Stomach (tissue), 4 donors: Measurements from ENCODE around the gene OR6B1.

Experiments used
- EP300 ChIP-seq: sonication (generic); formaldehyde crosslinking; IDR thresholded peaks from one replicate; pipeline ENCODE4 v1.6.1; 2017; ENCODE audit warnings: antibody characterized with exemption
- POLR2A ChIP-seq, 4 donors: fragments of 450-650 bp; IDR thresholded peaks; one replicate each; pipeline ENCODE4 v1.6.1; 2016; ENCODE audit warnings: antibody characterized with exemption in 4 of 4, control low read depth in 2 of 4, mild to moderate bottlenecking in 1 of 4, moderate library complexity in 1 of 4
- POLR2AphosphoS5 ChIP-seq, 3 donors: sonication (generic); formaldehyde crosslinking; IDR thresholded peaks; one replicate each; pipeline ENCODE4 v1.6.1; 2016; ENCODE audit warnings: antibody characterized with exemption in 3 of 3
- TF ChIP-seq, protein P1 (sequence below), 7 experiments: fragments of 450-650 bp in 4 of 7; fragments of 200-600 bp in 3 of 7; sonication (generic) in 3 of 7; IDR thresholded peaks; one replicate each; pipeline ENCODE4 v1.5.1; 2016 to 2019; ENCODE audit warnings: antibody characterized with exemption in 7 of 7, control low read depth in 2 of 7, mild to moderate bottlenecking in 1 of 7

DNA sequence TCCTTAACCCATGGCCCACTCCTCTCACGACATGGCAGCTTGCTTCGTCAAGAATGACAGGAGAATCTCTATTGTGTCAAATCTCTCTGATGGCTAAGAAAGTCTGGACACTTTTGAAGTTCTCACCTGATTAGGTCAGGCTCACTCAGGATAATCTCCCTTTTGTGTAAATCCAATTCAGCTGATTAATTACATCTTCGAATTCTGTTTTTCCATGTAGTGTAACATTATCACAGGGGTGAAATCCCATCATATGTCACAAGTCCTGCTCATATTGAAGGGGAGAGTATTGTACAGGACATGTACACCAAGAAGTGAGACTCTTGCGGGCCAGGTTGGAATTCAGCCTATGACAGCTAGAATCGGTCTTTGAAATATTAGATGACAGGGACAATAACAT is 16.2 kb upstream of the OR6B1 start:
- TF ChIP-seq, protein P1, sequence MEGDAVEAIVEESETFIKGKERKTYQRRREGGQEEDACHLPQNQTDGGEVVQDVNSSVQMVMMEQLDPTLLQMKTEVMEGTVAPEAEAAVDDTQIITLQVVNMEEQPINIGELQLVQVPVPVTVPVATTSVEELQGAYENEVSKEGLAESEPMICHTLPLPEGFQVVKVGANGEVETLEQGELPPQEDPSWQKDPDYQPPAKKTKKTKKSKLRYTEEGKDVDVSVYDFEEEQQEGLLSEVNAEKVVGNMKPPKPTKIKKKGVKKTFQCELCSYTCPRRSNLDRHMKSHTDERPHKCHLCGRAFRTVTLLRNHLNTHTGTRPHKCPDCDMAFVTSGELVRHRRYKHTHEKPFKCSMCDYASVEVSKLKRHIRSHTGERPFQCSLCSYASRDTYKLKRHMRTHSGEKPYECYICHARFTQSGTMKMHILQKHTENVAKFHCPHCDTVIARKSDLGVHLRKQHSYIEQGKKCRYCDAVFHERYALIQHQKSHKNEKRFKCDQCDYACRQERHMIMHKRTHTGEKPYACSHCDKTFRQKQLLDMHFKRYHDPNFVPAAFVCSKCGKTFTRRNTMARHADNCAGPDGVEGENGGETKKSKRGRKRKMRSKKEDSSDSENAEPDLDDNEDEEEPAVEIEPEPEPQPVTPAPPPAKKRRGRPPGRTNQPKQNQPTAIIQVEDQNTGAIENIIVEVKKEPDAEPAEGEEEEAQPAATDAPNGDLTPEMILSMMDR (IDR thresholded peaks at IDR 0.05): no peak
- TF ChIP-seq POLR2AphosphoS5 (IDR thresholded peaks at IDR 0.05): no peak
- no peak for TF ChIP-seq POLR2A (IDR thresholded peaks at IDR 0.05)
- no peak for TF ChIP-seq EP300
